OCI-LY7 (cell line): Measurements from ENCODE around the gene POLR2M. TPM values are rescaled to one million over a fixed set of nuclear protein-coding genes. Genes with fewer than 3 reads are reported as not detected.

Source experiments
- BruUV-seq: library from RNA; stranded (reverse); fragments of 400-500 nt; replicated peaks from 2 replicates; lab custom pipeline; 2021; lab: Mats Ljungman, UMichigan
- CTCF ChIA-PET: fragments of 300-600 bp; sonication (Branson Sonifier 250); formaldehyde crosslinking; loops from one replicate; lab custom pipeline; 2022; ENCODE audit warnings: antibody characterized with exemption; ENCODE audit not compliant: unreplicated experiment; lab: Charles Lee
- POLR2A ChIA-PET: fragments of 300-600 bp; sonication (Branson Sonifier 250); formaldehyde crosslinking; loops from one replicate; lab custom pipeline; 2022; ENCODE audit warnings: antibody characterized with exemption; lab: Charles Lee
- DNase-seq: peaks from one replicate; pipeline ENCODE4 v3.0.0-alpha.2; 2015; ENCODE audit warnings: low spot score
- H2AFZ ChIP-seq: fragments of 200-600 bp; sonication (generic), shearing (Covaris generic); 2 replicates; pipeline ENCODE4 v1.6.1; 2014; ENCODE audit warnings: mild to moderate bottlenecking, antibody characterized with exemption, low read length, moderate library complexity
- H3K27ac ChIP-seq: fragments of 200-600 bp; sonication (generic); 2 replicates; pipeline ENCODE4 v1.5.1; 2014; ENCODE audit warnings: mixed run types, low read depth, mild to moderate bottlenecking, moderate library complexity, low read length, inconsistent platforms; ENCODE audit not compliant: poor library complexity, severe bottlenecking
- H3K36me3 ChIP-seq: fragments of 200-600 bp; sonication (generic); 2 replicates; pipeline ENCODE4 v1.6.1; 2014; ENCODE audit warnings: mild to moderate bottlenecking, antibody characterized with exemption, low read length, moderate library complexity, mixed read lengths; ENCODE audit not compliant: insufficient read depth
- H3K4me1 ChIP-seq: fragments of 200-600 bp; sonication (generic); 2 replicates; pipeline ENCODE4 v1.5.1; 2014; ENCODE audit warnings: mild to moderate bottlenecking, low read length; ENCODE audit not compliant: insufficient read depth, poor library complexity, severe bottlenecking
- H3K4me2 ChIP-seq: fragments of 200-600 bp; sonication (generic); 2 replicates; pipeline ENCODE4 v1.6.1; 2014; ENCODE audit warnings: mild to moderate bottlenecking, low read length
- H3K4me3 ChIP-seq: fragments of 200-600 bp; sonication (generic); 2 replicates; pipeline ENCODE4 v1.5.1; 2014; ENCODE audit warnings: mild to moderate bottlenecking, low read depth, low read length; ENCODE audit not compliant: poor library complexity, severe bottlenecking
- H3K79me2 ChIP-seq: fragments of 200-600 bp; sonication (generic); 2 replicates; pipeline ENCODE4 v1.6.1; 2016; ENCODE audit warnings: low read depth, mild to moderate bottlenecking, low read length, moderate library complexity, mixed read lengths; ENCODE audit not compliant: insufficient read depth
- H3K9me2 ChIP-seq: fragments of 200-600 bp; sonication (generic); 2 replicates; pipeline ENCODE4 v1.6.1; 2016; ENCODE audit warnings: mild to moderate bottlenecking, low read length, mixed read lengths; ENCODE audit not compliant: insufficient read depth
- H3K9me3 ChIP-seq: fragments of 200-600 bp; sonication (generic); 2 replicates; pipeline ENCODE4 v1.6.1; 2014; ENCODE audit warnings: mild to moderate bottlenecking, mixed run types, low read length, mixed read lengths
- H4K20me1 ChIP-seq: fragments of 200-600 bp; sonication (generic); 2 replicates; pipeline ENCODE4 v1.6.1; 2014; ENCODE audit warnings: mild to moderate bottlenecking, antibody characterized with exemption, low read length, moderate library complexity, mixed read lengths; ENCODE audit not compliant: insufficient read depth
- CTCF ChIP-seq: fragments of 200-600 bp; sonication (generic); conservative IDR thresholded peaks from 2 replicates; pipeline ENCODE4 v1.5.1; 2014; ENCODE audit warnings: mild to moderate bottlenecking, antibody characterized with exemption, low read length, moderate library complexity, mixed read lengths
- EZH2phosphoT487 ChIP-seq: fragments of 200-600 bp; sonication (generic); IDR thresholded peaks from 2 replicates; pipeline ENCODE4 v1.6.1; 2018; ENCODE audit warnings: low read depth, borderline replicate concordance, mild to moderate bottlenecking, mixed run types, antibody characterized with exemption, low read length, moderate library complexity, mixed read lengths
- intact Hi-C: fragments of 100-400 bp; cut with micrococcal nuclease; formaldehyde crosslinking; loops from one replicate; pipeline ENCODE4 v1.10.0; 2022; ENCODE audit not compliant: unreplicated experiment
- total RNA-seq, 2 experiments: library from RNA; depleted of rRNA in 1 of 2; stranded (reverse); fragments of >200 nt in 1 of 2; shearing (Covaris generic) in 1 of 2; gene quantifications; 2 replicates each; pipeline ENCODE4 v1.2.3, GENCODE V29; 2014 to 2022

Gene POLR2M
- total RNA-seq, 2 experiments from 2014 or later = 77.6 to 154 TPM

- Histone ChIP-seq H2AFZ (no peak overlapping the region), H3K9me2 (no peaks in the 10 kb centered on the region), H3K79me2 (no peaks in the 10 kb centered on the region), H3K4me1 (no peaks in the 10 kb centered on the region), H3K9me3 (no peaks in the 10 kb centered on the region), H3K27ac (no peak overlapping the region), H3K36me3 (no peaks in the 10 kb centered on the region), H3K4me3 (no peak overlapping the region), H3K4me2 (no peak overlapping the region), H4K20me1 (no peaks in the 10 kb centered on the region)
- ChIA-PET POLR2A (interaction anchor here (1.5 kb wide), 1 partner anchor 19 kb away, joined by 3 read pairs; no protein-coding TSS in a partner anchor), CTCF (no interaction called here)
- no peak for DNase-seq
- TF ChIP-seq EZH2phosphoT487 (no peak), CTCF (no peak)
- no TSS peak for BruUV-seq
- intact Hi-C loops = no loop called here
Measured at GRCh38 chr15:57726411-57726810, 19.9 kb downstream of the POLR2M start.

- intact Hi-C loops = no loop called here
- ChIA-PET POLR2A (no interaction called here), CTCF (no interaction called here)
- H3K9me2 ChIP-seq = no peaks in the 10 kb centered on the region
- H4K20me1 ChIP-seq = no peaks in the 10 kb centered on the region
- no peaks in the 10 kb centered on the region for H3K4me1 ChIP-seq
- no peak overlapping the region for H3K27ac ChIP-seq
- no TSS peak for BruUV-seq
- no peak overlapping the region for H2AFZ ChIP-seq
- H3K4me2 ChIP-seq = no peak overlapping the region
- H3K4me3 ChIP-seq = no peak overlapping the region
- no peaks in the 10 kb centered on the region for H3K36me3 ChIP-seq
- TF ChIP-seq CTCF (no peak), EZH2phosphoT487 (no peak)
- no peaks in the 10 kb centered on the region for H3K79me2 ChIP-seq
- H3K9me3 ChIP-seq = no peaks in the 10 kb centered on the region
- DNase-seq = no peak
Measured at GRCh38 chr15:57727031-57727430, 20.5 kb downstream of the POLR2M start.

GRCh38 chr15:57728436-57728835 lies 21.9 kb downstream of the POLR2M start:
- POLR2A ChIA-PET = no interaction called here
- TF ChIP-seq EZH2phosphoT487 (no peak), CTCF (no peak)

More at GRCh38 chr15:57728436-57728835, 21.9 kb downstream of the POLR2M start:
- DNase-seq = no peak
- Histone ChIP-seq H3K9me2 (no peaks in the 10 kb centered on the region), H2AFZ (no peak overlapping the region), H3K4me3 (no peak overlapping the region), H3K27ac (no peak overlapping the region), H4K20me1 (no peaks in the 10 kb centered on the region), H3K4me2 (no peak overlapping the region), H3K79me2 (no peaks in the 10 kb centered on the region), H3K36me3 (no peaks in the 10 kb centered on the region), H3K4me1 (no peaks in the 10 kb centered on the region), H3K9me3 (no peaks in the 10 kb centered on the region)
- CTCF ChIA-PET = no interaction called here
- intact Hi-C loops = no loop called here
- no TSS peak for BruUV-seq
